ENCODE data around the gene CCSER2. TPM values are rescaled to one million over a fixed set of nuclear protein-coding genes. Genes with fewer than 3 reads are reported as not detected.

CCSER2 gene
- total RNA-seq, 4 donors from 2014 or later = 60.5 to 80.6 (median 63.1) TPM

DNA sequence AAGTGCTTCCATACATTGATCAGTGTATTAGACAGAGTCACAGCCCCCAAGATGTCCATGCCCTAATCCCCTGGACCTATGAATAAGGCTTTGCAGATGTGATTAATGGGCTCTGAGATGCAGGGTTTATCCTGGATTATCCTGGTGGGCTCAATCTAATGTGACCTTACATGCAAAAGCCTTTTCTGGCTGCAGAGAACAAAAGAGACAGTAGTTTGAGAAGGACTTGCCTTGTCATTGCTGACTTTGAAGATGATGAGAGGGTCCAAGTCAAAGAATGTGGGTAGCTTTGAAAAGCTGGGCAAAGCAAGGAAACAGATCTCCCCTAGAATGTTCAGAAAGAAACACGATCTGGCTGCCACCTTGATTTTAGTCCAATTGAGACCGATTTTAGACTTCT lies 238.7 kb downstream of the CCSER2 start:
- intact Hi-C loops (cut with DNase I) = no loop called here
- no peaks in the 10 kb centered on the region for H3K36me3 ChIP-seq
- DNase-seq (ENCODE audit: extremely low spot score) = no peak

More for the DNA sequence above, 238.7 kb downstream of the CCSER2 start:
- Histone ChIP-seq H3K4me1 (no peaks in the 10 kb centered on the region), H3K4me3 (no peak overlapping the region), H3K27ac (replicated peaks in 1 of 4) (no peak overlapping the region), H3K9me3 (no peaks in the 10 kb centered on the region), H3K27me3 (peaks cover 0 to 26% (median 0%) of the 10 kb centered on the region in 4 donors)
- TF ChIP-seq, protein P1, sequence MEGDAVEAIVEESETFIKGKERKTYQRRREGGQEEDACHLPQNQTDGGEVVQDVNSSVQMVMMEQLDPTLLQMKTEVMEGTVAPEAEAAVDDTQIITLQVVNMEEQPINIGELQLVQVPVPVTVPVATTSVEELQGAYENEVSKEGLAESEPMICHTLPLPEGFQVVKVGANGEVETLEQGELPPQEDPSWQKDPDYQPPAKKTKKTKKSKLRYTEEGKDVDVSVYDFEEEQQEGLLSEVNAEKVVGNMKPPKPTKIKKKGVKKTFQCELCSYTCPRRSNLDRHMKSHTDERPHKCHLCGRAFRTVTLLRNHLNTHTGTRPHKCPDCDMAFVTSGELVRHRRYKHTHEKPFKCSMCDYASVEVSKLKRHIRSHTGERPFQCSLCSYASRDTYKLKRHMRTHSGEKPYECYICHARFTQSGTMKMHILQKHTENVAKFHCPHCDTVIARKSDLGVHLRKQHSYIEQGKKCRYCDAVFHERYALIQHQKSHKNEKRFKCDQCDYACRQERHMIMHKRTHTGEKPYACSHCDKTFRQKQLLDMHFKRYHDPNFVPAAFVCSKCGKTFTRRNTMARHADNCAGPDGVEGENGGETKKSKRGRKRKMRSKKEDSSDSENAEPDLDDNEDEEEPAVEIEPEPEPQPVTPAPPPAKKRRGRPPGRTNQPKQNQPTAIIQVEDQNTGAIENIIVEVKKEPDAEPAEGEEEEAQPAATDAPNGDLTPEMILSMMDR (IDR thresholded peaks at IDR 0.05) = no peak
- TF ChIP-seq POLR2AphosphoS5 (IDR thresholded peaks at IDR 0.05) = no peak
- TF ChIP-seq POLR2A (IDR thresholded peaks at IDR 0.05; ENCODE audit: low read depth) = no peak
- no peak for TF ChIP-seq EP300 (IDR thresholded peaks at IDR 0.05)
- 60% methylated on average over 2 of the region's 2 CpGs for WGBS

Other genes starting within 250 kb of the CCSER2 start
- gene GHITM, start 189.1 kb upstream of the CCSER2 start, total RNA-seq = 100 to 1,000 TPM; 145 to 161 (median 154) TPM
- gene GPR15LG, start 154.8 kb upstream of the CCSER2 start, total RNA-seq = not detected
- under 1 TPM in 3 of 4 donors, not detected in 1; under 0.01 to 0.17 (median 0.06) TPM for gene CDHR1, start 134.1 kb upstream of the CCSER2 start, total RNA-seq
- gene LRIT2, start 103.0 kb upstream of the CCSER2 start, total RNA-seq = under 1 TPM in 1 of 4 donors, not detected in 3; 0.19 TPM
- gene LRIT1, start 87.0 kb upstream of the CCSER2 start, total RNA-seq = not detected
- 1 to 10 TPM in 2 of 4 donors, under 1 TPM in 1, not detected in 1; 0.33 to 2.5 (median 1.4) TPM for gene RGR, start 83.5 kb upstream of the CCSER2 start, total RNA-seq

All from esophagus muscularis mucosa (tissue), 4 donors.